ENCODE results near the gene ABHD18.
"Not testable (repeated sequence)": the region's sequence is repeated elsewhere in the genome, so short reads cannot be mapped to it uniquely, and the experiment has no call there.

The ABHD18 gene

GRCh38 chr4:127988638-127989037 is 23.4 kb downstream of the ABHD18 start:
- DNase-seq (ENCODE audit: extremely low read depth in 1 of 2, low read depth in 1 of 2) = no peak

GRCh38 chr4:127993151-127993550 is 27.9 kb downstream of the ABHD18 start:
- no peak for DNase-seq (ENCODE audit: extremely low read depth in 1 of 2, low read depth in 1 of 2)

DNA sequence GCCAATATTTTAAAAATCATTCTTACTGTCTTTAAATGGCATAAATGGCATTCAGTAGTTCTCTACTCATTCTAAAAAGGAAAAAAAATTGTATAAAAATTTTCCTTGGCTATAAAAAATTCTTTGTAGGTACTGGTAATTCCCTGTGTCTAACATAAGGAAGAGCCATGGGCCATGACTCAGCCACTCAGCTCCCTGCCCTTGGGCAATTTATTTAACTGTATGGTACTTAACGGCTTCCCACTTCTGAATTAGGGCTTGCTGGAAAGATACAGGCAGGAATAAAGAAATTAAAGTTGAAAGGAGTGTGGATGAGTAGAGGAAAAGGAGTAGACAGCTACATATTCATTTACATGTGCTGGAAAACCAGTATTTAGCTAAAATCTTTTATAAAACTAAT is 30.6 kb downstream of the ABHD18 start:
- no peak for DNase-seq (ENCODE audit: extremely low read depth in 1 of 2, low read depth in 1 of 2)

GRCh38 chr4:127996521-127996920 is 31.3 kb downstream of the ABHD18 start:
- not testable (repeated sequence) for DNase-seq (ENCODE audit: extremely low read depth in 1 of 2, low read depth in 1 of 2)

DNA sequence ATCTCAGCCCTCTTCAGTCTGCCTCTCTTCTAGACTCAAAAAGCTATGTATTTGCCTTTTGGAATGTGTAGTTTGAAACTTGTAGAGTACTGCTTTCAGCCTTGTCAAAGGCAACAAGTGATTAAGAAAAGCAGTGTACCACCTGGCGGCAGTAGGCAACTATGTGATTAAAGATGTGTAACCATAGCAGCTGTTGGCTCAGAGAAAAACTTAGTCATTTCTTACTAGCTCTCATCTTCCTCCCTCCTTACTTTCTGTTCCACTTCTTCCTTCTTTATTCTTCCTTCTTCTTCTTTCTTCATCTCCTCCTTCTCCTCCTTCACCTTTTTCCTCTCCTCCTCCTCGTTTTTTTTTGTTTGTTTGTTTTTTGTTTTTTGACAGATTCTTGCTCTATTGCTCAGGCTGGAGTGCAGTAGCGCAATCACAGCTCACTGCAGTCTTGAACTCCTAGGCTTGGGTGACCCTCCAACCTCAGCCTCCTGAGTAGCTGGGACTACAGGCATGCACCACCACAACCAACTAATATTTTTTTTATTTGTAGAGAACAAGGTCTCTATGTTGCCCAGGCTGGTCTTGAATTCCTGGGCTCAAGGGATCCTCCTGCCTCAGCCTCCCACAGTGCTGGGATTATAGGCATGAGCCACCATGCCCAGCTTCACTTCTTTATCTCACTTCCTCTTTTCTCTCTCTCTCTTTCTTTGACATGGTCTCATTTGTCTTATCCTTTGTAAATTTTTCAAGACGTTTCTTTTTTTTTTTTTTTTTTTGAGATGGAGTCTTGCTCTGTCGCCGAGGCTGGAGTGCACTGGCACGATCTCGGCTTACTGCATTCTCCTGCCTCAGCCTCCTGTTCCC is 32.6 kb downstream of the ABHD18 start:
- no peak for DNase-seq (ENCODE audit: extremely low read depth in 1 of 2, low read depth in 1 of 2)

- DNase-seq (ENCODE audit: extremely low read depth in 1 of 2, low read depth in 1 of 2) = no peak
Measured at GRCh38 chr4:128006592-128006991, 41.4 kb downstream of the ABHD18 start.

- DNase-seq (ENCODE audit: extremely low read depth in 1 of 2, low read depth in 1 of 2) = no peak
Measured at GRCh38 chr4:128009428-128009827, 44.2 kb downstream of the ABHD18 start.

DNA sequence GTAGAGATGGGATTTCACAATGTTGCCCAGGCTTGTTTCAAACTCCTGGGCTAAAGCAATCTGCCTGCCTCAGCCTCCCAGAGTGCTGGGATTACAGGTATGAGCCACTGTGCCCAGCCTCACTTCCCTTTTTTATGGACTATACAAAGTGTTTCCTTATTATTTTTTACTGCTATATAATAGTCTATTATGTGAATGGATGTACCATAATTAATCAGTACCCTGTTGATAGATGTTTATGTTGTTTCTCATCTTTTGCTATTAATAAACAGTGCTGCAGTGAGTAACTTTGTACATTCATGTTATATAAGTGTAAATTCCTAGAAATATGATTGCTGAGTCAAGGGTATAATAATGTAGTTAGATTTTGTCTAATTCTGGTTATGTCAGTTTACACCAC is 60.1 kb downstream of the ABHD18 start:
- no peak for DNase-seq (ENCODE audit: extremely low read depth in 1 of 2, low read depth in 1 of 2)

GRCh38 chr4:128029907-128030306 is 64.7 kb downstream of the ABHD18 start:
- no peak for DNase-seq (ENCODE audit: extremely low read depth in 1 of 2, low read depth in 1 of 2)

GRCh38 chr4:128031756-128032384 is 66.7 kb downstream of the ABHD18 start:
- no peak for DNase-seq (ENCODE audit: extremely low read depth in 1 of 2, low read depth in 1 of 2)

- no peak for DNase-seq (ENCODE audit: extremely low read depth in 1 of 2, low read depth in 1 of 2)
Measured at GRCh38 chr4:128039568-128039967, 74.4 kb downstream of the ABHD18 start.

- DNase-seq (ENCODE audit: extremely low read depth in 1 of 2, low read depth in 1 of 2) = not testable (repeated sequence)
Measured at GRCh38 chr4:128047019-128047418, 81.8 kb downstream of the ABHD18 start.

DNA sequence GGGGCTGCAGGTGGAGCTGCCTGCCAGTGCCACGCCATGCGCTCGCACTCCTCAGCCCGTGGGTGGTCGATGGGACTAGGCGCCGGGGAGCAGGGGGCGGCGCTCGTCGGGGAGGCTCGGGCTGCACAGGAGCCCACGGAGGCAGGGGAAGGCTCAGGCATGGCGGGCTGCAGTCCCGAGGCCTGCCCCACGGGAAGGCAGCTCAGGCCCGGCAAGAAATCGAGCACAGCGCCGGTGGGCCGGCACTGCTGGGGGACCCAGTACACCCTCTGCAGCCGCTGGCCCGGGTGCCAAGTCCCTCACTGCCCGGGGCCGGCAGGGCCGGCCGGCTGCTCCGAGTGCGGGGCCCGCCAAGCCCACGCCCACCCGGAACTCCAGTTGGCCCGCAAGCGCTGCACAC is 82.3 kb downstream of the ABHD18 start:
- DNase-seq (ENCODE audit: extremely low read depth in 1 of 2, low read depth in 1 of 2) = not testable (repeated sequence)

DNA sequence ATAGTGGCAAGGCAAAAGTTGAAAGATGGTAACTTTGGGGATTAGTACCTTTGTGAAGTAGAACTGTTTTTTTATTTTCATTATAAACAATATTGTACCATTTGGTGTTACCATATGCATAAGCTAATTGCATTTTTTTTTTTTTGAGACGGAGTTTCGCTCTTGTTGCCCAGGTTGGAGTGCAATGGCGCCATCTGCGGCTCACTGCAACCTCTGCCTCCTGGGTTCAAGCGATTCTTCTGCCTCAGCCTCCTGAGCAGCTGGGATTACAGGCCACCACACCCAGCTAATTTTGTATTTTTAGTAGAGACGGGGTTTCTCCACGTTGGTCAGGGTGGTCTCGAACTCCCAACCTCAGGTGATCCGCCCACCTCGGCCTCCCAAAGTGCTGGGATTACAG is 86.0 kb downstream of the ABHD18 start:
- DNase-seq (ENCODE audit: extremely low read depth in 1 of 2, low read depth in 1 of 2) = not testable (repeated sequence)

DNA sequence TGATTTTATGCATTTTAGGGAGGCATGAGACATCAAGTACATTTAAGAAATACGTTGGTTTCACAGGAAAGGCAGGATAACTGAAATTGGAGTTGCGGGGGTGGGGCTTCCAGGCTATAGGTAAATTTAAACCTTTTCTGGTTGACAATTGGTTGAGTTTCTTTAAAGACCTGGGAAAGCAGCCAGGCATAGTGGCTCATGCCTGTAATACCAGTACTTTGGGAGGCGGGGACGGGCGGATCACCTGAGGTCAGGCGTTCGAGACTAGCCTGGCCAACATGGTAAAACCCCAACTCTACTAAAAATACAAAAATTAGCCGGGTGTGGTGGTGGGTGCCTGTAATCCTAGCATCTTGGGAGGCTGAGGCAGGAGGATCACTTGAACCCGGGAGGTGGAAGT is 89.7 kb downstream of the ABHD18 start:
- not testable (repeated sequence) for DNase-seq (ENCODE audit: extremely low read depth in 1 of 2, low read depth in 1 of 2)

DNA sequence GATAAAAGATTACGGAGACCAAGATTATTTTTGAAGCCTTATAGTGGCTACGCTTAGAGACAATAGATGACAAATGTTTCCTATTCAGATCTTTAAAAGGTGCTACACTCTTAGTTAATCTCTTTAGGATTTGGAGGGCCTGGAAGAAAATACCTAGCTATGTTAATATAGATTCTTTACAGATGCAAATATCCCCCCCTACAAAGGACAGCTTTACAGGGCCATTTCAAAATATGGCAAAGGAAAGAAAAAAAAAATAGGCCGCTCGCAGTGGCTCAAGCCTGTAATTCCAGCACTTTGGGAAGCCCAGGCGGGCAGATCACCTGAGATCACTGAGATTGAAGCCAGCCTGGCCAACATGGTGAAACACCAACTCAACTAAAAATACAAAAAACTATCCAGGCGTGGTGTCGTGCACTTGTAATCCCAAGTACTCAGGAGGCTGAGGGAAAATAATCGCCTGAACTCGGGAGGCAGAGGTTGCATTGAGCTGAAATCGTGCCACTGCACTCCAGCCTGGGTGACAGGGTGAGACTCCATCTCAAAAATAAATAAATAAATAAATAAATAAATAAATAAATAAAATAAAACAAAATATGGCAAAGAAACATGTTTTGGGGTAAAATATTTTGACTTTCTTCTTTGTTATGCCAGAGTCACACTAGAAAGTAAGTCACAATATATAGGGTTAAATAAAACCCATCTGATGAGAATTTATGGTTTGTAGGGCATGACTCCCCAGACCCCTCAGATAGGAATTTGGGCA is 90.4 kb downstream of the ABHD18 start:
- DNase-seq (ENCODE audit: extremely low read depth in 1 of 2, low read depth in 1 of 2) = not testable (repeated sequence)

DNA sequence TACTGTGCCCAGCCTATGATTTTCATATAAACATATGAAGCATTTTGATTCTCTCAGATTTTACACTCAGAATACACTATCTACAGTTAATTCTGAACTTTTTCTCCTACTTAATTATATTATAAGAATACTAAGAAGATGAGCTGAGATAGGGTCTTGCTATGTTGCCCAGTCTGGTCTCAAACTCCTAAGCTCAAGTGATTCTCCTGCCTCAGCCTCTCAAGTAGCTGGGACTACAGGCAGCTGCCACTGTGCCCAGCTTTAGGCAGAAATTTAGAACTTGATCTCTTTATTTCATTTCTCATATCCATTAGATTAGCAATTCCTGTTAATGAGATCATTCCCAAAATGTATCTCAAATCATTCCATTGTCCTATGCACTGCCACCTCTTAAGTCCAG is 91.2 kb downstream of the ABHD18 start:
- no peak for DNase-seq (ENCODE audit: extremely low read depth in 1 of 2, low read depth in 1 of 2)

DNA sequence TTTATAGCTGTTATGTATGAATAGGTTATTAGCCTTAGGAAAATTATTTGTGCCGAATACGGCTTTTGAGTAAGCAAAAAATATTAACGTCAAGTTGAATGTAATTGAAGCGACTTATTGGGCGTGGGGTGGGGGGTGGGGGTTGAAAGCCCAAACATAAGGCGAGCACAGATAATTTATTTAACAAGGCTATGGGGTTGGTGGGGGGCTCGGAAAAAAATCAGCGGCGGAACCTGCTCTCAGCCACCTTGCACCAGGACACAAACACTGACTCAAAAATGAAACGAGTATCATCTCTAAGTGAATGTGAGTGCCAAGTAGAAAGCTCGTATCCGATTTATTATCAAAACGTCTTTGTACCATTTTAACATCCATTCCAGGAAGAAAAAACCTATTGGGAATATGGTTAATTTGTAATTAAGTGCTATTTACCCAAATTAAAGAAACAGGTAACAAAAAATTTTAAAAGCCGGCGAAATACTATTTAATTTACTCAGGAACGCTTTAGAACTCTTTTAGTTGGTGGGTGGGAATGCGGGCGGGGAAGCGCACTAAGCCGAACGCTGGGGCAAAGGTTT is 95.0 kb downstream of the ABHD18 start:
- no peak for DNase-seq (ENCODE audit: extremely low read depth in 1 of 2, low read depth in 1 of 2)

GRCh38 chr4:128060699-128061565 is 95.7 kb downstream of the ABHD18 start, which contains the start of gene LARP1B:
TSS of gene LARP1B (plus strand) at chr4:128061312. CDS start at chr4:128074952, 13,640 bp downstream.
- peak; percentile 90 to 92 for DNase-seq (ENCODE audit: extremely low read depth in 1 of 2, low read depth in 1 of 2)

Data from stimulated activated CD8-positive, alpha-beta memory T cell treated with anti-CD3 and anti-CD28 coated beads, Interleukin-7, amount 100 ng/mL, for 48 hours (primary cell).